Measurements from ENCODE around the gene HDGF.
A peak's percentile ranks its signal among the peaks of the same experiment; 100 is the strongest.

HDGF gene

DNA sequence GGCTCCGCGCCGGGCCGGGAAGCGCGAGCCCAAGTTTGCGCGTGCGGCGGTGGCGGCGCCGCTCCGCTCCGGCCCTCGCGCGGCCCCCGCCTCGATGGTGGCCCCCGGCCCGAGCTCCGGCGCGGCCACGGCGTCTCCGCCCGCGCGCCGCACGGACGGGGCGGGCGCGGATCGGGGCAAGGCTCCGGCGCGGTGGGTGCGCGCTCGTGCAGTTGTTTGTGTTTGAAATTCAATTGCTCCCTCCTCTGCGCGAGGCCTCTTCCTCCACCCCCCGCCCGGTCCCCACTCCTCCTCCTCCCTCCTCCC is at the start of gene HDGF:
Gene HDGF (minus strand): TSS at position 225 of the 306 bp plus-strand sequence. CDS start 246 bp downstream, outside the sequence.
- no peak for DNase-seq

DNA sequence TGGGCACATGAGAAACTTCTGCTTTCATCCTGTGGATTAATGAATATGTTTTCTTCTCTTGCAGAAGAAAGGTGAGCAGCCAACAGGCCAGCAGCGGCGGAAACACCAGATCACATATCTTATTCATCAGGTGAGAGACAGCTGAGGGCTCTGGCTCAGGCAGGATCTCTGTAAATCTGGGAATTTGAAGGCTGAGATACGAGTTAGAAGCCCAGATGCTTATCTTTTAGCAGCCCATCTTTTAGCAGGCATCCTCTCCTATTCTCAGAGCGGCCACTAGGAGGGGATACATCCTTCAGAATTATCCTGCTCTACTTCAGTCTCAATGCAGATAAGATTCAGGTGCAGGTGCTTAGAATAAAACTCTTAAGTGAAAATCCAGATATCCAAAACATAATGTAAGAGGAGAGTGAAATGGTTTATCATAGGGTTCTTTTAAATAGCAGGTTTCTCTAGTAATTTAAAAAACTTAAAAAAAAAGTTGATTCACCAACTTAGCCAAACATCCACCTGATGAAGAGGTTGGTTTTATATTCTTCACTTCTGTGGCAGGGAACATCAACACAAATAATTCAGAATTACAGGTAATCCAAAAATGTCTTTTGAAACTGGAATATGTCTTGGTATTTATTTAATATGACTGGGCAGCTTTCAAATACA is 45.9 kb upstream of the HDGF start:
- peak; percentile 63 for DNase-seq

DNA sequence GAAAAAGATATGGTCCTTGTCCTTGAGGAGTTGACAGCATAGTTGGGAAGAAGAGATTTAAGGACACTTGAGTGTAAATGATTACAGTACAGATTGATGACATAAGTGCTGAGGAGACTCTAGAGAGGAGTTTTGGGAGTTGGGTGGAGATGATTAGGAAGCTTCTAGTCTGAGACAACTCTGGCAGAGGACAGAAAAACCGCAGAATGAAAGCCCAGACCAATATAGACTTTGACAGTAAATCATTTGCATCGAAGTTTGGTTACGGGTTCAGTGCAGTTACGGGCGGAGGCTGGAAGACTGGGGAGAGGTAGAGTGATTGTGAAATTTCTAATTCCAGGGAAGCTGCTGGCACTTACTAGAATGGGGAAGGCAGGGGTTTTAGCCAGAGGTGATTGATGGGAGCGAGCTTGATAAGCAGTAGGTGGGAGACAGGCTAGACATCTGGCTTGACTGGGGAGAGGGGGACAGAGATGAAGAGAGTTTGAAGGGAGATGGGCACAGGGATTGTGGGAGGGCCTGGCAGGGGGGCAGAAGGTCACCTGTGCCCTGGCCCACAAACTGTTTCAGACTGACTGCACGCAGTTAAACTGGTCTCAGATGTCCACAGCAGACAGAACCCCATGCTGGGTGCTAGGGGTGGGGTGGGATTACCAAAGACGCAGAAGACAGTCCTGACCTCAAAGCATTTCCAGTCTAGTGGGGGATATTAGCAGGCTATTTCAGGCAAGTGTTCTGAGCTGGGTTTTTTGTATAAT is 45.0 kb upstream of the HDGF start:
- DNase-seq, result no peak

DNA sequence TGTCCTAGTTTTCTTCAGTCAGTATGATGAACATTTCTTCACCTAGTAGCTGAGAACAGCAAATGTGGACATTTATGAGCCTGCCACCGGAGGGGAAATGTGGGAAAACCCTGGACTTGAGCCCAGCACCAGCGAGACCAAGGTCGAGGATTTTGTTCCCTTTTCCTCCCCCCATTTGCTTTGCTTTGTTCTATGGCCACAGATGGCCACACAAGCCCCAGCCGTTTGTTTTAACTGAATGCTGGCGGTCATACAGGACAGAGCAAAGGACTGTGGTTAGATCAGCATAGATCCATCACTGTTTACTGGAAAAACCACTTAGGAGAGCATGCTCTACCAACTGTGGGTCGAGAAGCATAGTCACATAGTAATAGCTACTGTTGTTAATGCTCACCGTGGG is 44.3 kb upstream of the HDGF start:
- no peak for DNase-seq

DNA sequence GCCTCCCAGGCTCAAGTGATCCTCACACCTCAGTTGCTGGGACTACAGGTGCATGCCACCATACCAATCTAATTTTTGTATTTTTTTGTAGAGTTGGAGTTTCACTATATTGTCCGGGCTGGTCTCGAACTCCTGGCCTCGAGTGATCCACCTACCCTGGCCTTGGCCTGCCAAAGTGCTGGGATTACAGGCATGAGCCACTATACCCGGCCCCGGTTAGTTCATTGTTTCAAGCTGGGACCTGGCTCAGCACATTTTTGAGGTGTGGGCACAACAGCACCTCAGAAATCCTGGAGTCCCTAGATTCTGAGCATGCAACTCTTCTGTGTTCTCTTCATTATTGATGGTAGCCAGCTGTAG is 43.9 kb upstream of the HDGF start:
- no peak for DNase-seq

DNA sequence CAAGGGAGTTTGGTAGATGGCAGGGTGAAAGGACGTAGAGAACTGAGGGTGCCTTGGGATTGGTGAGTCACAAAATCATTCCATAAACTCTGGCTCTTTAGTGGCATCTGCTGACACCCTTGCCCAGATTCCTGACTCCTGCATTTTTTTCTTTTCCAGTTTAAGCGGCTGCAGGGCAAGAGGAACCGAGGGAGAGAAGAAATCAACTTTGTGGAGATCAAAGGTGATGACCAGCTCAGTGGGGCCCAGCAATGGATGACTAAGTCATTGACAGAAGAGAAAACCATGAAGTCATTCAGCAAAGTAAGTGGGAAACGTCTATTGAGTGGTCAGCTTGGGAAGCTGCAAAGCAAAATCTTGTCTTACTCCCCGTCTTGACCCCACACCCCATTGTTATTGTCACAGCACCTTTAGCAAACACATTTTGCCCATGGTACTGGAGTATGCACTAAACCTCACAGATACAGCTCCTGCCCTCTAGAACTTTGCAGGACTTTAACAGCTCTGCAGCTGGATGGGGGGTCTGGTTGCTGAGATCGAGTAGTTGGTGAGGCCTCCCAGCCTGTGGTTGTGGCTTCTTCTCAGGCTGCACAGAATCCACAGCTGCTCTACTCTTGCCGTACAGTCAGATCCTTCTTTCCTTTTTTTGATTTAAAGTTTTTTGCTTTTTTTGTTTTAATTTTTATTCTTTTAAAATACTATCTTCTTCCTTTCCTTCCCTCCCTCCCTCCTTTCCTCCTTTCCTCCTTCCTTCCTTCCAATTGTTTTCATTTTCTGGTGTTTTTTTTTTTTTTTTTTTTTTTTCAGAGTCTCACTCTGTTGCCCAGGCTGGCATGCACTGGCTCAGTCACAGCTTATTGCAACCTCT is 43.3 kb upstream of the HDGF start:
- no peak for DNase-seq

DNA sequence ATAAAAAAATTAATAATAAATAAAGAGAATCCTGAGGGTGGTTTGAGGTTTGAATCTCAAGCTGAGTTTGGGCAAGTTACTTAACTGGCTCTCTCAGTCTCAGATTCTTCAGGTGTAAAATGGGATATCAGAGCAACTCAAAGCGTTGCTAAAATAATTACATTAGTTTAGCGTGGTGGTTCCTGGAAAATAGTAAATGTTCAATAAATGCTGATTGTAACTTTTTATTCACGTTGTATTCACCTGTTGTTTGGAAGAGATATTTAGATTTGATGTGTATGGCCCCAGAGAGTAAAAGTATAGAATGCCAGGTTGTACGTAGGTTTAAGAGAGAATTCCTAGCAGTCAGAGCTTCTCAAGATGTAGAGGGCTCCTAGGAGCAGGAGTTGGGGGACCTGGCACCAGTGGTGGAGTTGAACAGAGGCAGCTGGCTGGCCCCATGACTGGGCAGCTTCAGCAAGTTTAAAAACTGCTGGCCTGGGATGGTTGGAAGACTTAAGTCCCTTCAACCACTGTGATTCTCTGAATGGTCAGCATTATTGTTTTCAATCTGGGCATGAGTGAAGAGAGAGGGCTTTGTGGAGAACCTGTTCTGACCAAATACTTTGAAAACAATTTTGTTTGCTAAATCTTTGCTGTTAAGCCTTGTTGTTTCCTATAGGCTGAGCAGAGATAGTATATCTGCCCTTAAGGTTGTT is 38.3 kb upstream of the HDGF start:
- no peak for DNase-seq

DNA sequence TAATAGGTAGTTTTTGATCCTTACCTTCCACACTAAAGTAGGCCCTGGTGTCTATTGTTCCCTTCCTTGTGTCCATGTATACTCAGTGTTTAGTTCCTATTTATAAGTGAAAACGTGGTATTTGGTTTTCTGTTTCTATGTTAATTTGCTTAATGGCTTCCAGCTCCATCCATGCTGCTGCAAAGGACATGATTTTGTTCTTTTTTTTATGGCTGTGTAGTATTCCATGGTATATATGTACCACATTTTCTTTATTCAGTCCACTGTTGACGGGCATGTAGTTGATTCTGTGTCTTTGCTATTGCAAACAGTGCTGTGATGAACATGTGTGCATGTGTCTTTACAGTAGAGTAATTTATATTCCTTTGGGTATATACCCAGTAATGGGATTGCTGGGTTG is 36.7 kb upstream of the HDGF start:
- DNase-seq, result no peak

DNA sequence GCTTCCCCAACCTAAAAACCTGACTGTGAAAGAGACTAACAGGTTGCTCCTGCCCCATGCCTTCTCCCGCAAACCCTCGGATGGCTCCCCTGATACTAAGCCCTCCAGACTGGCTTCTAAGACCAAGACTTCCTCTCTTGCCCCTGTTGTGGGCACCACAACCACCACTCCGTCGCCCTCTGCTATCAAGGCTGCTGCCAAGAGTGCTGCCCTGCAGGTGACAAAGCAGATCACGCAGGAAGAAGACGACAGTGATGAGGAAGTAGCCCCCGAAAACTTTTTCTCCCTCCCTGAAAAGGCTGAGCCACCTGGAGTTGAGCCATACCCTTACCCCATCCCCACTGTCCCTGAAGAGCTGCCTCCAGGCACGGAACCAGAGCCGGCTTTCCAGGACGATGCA is 35.2 kb upstream of the HDGF start:
- no peak for DNase-seq

DNA sequence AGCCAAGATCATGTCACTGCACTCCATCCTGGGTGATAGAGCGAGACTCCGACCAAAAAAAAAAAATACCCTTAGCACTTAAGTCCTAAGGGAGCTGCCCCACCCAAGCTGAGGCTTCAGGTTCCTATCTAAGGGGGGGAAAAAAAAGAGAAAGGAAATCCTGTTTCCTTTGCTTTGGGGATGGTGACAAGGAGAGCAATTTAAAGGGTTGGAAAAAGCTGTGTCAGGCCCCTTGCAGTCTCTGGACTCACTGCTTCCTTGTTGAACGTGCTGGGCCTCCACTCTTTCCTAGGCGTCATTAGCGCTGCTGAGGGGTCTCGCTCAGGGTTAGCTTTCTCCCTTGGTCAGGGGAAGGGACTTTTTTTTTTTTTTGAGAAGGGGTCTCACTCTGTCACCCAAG is 34.0 kb upstream of the HDGF start:
- DNase-seq, result no peak

DNA sequence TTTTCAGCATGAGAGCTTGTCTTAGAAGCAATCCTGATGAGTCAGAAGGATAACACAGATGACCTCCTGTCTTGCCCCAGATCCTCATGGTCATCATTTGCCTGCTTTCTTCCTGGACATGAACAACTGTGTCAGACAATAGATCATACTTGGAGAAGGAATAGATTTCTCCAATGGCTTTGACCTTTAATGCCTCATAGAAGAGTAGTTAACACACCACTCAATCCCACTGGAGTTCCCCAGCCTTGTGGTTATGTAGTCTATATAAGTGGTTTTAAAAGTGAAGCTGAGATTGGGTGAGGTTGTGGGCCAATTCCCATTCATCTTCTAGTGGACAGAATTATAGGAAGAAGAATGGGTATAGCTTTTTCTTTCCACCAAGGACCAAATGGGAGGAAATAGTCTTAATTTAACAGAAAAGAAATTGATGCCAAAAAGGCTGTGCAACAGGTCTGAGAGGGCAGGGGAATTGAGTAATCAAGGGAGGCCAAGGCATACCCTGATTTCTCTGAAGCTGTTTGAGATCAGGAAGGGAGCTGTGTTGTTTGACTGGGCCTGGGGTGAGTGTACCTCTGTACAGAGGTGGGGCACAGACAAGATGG is 30.2 kb upstream of the HDGF start:
- no peak for DNase-seq

DNA sequence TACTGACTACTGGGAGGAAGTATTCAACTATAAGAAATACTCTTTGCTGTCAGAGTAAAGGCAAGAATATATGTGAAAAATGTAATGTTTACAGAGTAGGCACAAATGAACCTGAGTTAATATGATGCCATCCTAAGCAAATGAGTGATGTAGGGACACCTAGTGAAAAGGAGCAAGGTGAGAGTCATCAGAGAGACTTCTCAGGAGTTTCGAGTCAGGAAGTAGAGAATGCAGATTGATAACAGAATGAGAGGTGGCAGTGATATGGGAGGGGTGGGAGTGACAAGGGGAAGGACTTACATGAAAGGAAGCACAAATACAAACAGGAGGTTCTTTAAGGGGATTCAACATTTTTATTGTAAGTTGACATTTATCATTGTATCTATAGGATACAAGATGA is 26.1 kb upstream of the HDGF start:
- no peak for DNase-seq

DNA sequence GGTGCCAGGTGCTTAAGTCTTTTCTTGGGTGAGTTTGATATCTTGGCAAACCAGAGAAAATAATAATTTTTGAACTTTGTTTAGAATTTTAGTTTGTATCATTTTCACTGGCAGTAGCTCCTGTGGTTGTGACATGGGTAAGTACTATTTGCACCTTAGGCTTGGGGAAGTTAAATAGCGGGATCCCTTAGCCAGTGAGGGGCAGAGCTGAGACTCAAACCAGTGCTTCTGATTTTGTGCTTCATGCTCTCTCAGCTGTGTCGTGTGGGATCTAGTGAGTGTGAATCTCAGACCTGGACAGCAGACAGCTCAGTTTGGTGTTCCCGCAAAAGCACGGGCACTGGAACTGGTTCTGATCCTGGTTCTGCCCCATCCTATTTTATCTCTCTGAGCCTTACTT is 25.5 kb upstream of the HDGF start:
- no peak for DNase-seq

DNA sequence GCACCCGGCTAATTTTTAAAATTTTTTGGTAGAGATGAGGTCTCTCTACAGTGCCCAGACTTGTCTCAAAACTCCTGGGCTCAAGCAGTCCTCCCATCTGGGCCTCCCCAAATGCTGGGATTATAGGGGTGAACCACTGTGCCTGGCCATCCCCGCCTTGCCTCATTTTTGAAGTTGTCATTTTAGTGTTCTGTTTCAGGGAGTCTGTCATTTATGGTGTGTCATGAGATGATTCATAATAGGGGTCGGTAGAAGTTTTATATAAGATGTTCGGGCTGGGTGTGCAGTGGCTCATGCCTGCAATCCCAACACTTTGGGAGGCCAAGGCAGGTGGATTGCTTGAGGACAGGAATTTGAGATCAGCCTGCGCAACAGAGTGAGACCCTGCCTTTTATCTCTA is 24.3 kb upstream of the HDGF start:
- DNase-seq, result no peak

DNA sequence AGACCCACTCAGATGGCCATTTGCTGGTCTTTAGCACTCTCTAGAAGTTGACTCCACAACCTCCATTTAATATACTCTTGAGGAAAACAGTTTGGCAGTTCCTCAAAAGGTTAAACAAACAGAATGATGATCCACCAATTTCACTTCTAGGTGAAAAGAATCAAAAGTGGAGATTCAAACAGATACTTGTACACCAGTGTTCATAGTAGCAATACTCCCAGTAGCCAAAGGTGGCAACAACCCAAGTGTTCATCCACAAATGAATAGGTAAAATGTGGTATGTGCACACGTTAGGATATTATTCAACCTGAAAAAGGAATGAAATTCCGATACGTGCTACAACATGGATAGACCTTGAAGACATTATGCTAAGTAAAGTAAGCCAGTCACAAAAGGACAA is 22.1 kb upstream of the HDGF start:
- DNase-seq, result no peak

DNA sequence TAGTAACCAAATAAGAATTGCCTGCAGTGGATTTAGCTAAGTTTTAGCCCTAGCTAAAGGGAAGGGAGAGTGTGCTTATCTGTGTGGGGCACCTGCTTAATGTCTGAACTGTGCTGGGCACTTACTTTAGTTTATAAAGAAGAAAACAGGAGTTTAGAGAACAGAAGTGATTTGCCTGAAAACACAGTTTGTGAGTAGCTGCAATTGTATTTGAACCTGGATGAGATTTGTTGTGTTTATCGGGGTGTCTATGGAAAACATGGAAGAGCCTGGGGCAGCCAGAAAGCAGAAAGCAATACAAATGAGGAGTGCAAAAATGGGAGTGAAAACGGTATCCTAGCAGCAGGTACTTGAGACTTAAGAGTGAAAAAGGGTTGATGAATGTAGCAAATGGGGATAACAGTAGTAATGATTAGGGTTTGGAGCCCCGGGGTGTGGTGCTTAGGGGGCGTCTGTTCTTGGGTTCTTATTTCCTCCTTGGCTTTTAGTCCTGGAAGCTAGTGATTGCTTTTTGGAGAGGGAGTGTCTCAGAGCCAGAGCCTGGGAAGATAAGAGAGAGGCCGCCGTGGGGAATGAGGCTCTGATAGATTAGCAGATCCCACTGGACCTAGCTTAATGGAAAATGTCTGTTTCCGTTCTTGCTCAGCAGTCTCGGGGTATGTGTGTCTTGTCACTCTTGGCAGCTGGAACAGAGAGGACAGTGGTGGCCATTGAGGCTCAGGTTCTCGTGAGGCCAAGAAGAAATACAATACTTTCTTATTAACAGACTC is 21.4 kb upstream of the HDGF start:
- DNase-seq, result no peak

DNA sequence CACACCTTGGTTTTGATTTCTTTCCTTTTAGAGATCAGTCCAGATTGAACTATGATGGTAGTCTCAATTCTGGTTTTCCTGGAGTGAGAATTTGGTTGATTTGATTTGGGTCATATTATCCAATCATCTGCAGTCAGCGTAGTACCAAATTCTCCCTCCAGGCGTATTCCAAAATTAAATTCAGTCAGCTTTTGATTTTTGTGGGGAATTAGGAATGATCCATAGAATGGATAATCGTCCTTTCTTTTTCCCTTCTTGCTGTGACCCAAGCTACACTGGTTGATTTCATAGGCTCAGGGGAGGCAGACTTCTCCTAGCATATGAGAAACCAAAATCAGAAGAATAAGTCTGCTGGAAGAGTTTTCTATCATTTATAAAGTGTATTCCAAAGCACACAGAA is 20.7 kb upstream of the HDGF start:
- DNase-seq, result no peak

DNA sequence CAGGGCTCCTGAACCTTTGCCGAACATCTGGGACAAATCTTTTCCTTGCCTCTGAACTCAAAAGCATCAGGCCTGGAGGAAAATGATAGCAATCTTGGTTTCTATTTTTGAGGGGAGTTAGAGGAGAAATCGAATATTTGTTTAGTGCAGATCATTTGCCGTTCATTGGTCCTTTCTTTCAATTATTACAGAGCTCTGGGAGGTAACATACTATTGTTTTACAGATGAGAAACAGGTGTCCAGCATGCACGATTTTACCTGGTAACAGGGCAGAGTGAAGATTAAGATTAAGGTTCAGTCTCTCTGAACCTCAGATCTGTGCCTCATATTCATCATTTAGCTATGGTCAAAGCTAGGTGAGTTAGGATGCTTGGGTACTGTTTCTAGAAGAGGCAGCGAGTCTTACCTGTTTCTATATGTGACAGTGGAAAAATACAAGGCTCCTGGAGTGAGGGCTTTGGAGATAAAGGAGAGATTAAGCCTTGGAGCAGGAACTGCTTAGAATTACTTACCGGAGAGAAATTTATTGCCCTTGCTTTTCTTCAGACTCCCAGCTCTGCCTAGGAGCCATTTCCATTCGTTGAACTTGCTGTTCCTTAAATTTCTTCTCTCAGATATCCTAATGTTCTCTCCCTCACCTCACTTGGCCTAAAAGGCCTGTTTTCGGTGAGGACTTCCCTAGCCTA is 17.3 kb upstream of the HDGF start:
- DNase-seq, result no peak

DNA sequence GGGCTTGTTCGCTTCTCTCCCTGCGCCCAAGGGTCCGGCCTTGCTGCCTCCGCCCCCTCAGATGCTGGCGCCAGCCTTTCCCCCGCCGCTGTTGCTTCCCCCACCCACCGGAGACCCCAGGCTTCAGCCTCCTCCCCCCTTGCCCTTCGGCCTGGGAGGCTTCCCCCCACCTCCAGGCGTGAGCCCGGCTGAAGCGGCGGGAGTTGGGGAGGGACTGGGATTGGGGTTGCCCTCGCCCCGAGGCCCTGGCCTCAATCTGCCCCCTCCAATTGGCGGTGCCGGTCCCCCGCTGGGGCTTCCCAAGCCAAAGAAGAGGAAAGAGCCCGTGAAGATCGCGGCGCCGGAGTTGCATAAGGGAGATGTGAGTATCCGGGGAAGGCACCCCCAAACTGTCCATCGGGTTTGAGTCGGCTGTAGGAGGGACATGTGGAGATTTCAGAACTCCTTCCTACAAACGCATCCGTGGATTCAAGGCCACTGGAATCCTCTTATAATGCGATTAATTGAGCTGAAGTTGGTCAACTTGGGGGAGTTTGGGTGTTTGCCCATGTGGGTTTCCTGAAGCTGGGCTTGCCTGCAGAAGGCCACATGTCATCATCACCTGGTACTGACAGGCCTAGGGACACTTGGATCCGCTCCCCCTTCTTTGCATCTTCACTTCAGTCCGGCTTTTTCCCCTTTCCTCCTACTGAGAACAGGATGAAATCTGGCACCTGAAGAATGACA is 16.6 kb upstream of the HDGF start:
- no peak for DNase-seq

DNA sequence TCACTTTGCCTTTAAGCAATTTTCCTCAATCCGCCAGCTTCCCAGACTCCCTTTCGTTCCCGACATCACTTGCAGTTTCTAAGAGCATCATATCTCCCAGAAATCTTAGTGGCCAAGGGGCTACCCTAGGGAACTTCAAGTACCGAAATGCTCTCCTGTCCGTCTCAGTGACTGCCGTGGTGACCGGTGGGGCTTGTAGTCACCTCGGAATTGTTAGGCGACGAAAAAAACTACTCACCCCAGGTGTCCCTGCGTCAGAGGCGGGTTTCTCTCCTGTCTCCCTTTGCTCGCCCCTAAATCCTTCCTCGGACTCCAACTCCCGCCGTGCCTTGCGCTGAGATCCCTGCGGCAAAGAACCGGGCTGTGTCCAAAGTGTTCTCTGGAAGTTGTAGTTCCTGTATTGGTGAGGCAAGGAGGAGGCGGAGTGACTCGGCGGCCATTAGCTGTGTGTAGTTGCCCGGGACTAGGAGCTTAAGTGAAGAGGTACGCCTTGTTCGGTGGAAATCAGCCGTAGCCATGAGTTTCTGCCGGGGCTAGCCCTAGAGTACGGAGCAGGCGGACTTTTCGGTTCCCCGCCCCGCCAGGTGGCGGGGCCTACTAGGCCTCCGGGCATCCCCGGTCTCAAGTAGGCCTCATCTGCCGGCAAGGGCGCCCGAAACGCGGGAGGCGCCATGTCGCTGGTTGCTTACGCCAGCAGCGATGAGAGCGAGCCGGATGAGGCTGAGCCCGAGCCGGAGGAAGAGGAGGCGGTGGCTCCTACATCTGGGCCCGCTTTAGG is 15.8 kb upstream of the HDGF start, which contains the start of gene PRCC:
Gene PRCC (plus strand): TSS at position 435 of the 778 bp plus-strand sequence. CDS start 237 bp downstream, at position 672.
- DNase-seq, result peak; percentile 99

Measured in NCI-H510A treated with DMSO at 0.1 percent for 48 hours (cell line).